ENCODE results near the gene COL12A1. TPM values are rescaled to one million over a fixed set of nuclear protein-coding genes. Genes with fewer than 3 reads are reported as not detected.

Gene COL12A1
- total RNA-seq, result 0.66 and 3.4 TPM in 2 replicates
- polyA plus RNA-seq, result 0.32 and 0.59 TPM in 2 replicates

GRCh38 chr6:75205776-75206575 lies at the start of gene COL12A1:
TSS of gene COL12A1 (minus strand) at chr6:75206053. CDS start at chr6:75202792, 3,261 bp downstream.
- Histone ChIP-seq H3K27ac (no peak within 1 kb of the TSS), H3K9me3 (ENCODE audit: low read depth) (no peaks in the 10 kb centered on the region), H3K27me3 (peaks cover 84% of the 10 kb centered on the region), H3K4me3 (peak within 1 kb of the TSS; percentile 17), H3K4me1 (ENCODE audit: low read depth) (no peaks in the 10 kb centered on the region), H3K36me3 (no peaks in the 10 kb centered on the region)
- DNase-seq (ENCODE audit: low read depth in 1 of 2, low spot score in 1 of 2), result peak; percentile 71 to 100
- no peak for TF ChIP-seq CTCF (IDR thresholded peaks at IDR 0.05; ENCODE audit: low read depth, low read length)

GRCh38 chr6:75250552-75250951 lies 44.7 kb upstream of the COL12A1 start:
- H3K4me1 ChIP-seq (ENCODE audit: low read depth), result peaks cover 11% of the 10 kb centered on the region
- no peak for TF ChIP-seq CTCF (IDR thresholded peaks at IDR 0.05; ENCODE audit: low read depth, low read length)
- DNase-seq (ENCODE audit: low read depth in 1 of 2, low spot score in 1 of 2), result no peak
- H3K27me3 ChIP-seq, result no peaks in the 10 kb centered on the region
- H3K9me3 ChIP-seq (ENCODE audit: low read depth), result no peaks in the 10 kb centered on the region
- no peak overlapping the region for H3K4me3 ChIP-seq
- H3K36me3 ChIP-seq, result peaks cover 6% of the 10 kb centered on the region
- no peak overlapping the region for H3K27ac ChIP-seq

DNA sequence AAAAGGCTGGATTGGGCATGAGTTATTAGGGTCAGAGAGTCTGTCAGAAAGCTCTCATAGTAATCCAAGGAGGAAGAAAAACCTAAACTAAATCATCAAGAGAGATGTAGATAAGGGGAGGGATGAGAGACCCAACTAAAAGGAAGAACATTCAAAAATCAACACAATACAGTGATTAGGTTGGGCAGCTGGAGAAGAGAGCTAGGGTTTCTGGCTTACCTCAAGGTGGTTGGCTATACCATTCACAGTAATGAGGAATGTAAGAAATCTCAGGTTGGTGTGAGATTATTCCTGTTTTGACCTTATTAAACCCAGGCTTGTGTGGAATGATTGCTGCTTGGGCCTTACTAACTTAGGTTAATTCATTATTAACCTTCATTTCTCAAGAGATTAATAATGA lies 44.0 kb upstream of the COL12A1 start:
- TF ChIP-seq CTCF (IDR thresholded peaks at IDR 0.05; ENCODE audit: low read depth, low read length), result no peak
- Histone ChIP-seq H3K4me1 (ENCODE audit: low read depth) (peaks cover 11% of the 10 kb centered on the region), H3K27me3 (no peaks in the 10 kb centered on the region), H3K9me3 (ENCODE audit: low read depth) (no peaks in the 10 kb centered on the region), H3K4me3 (no peak overlapping the region), H3K27ac (no peak overlapping the region), H3K36me3 (no peaks in the 10 kb centered on the region)
- DNase-seq (ENCODE audit: low read depth in 1 of 2, low spot score in 1 of 2), result no peak

GRCh38 chr6:75246386-75246785 lies 40.5 kb upstream of the COL12A1 start:
- Histone ChIP-seq H3K9me3 (ENCODE audit: low read depth) (no peaks in the 10 kb centered on the region), H3K4me3 (no peak overlapping the region), H3K27me3 (no peaks in the 10 kb centered on the region), H3K27ac (no peak overlapping the region), H3K36me3 (no peaks in the 10 kb centered on the region), H3K4me1 (ENCODE audit: low read depth) (no peaks in the 10 kb centered on the region)
- TF ChIP-seq CTCF (IDR thresholded peaks at IDR 0.05; ENCODE audit: low read depth, low read length), result no peak
- no peak for DNase-seq (ENCODE audit: low read depth in 1 of 2, low spot score in 1 of 2)

GRCh38 chr6:75244063-75244584 lies 38.3 kb upstream of the COL12A1 start:
- Histone ChIP-seq H3K36me3 (peaks cover 17% of the 10 kb centered on the region), H3K27me3 (no peaks in the 10 kb centered on the region), H3K4me3 (peak overlapping the region; percentile 86), H3K4me1 (ENCODE audit: low read depth) (no peaks in the 10 kb centered on the region), H3K9me3 (ENCODE audit: low read depth) (no peaks in the 10 kb centered on the region), H3K27ac (peak overlapping the region; percentile 90)
- TF ChIP-seq CTCF (IDR thresholded peaks at IDR 0.05; ENCODE audit: low read depth, low read length), result no peak
- DNase-seq (ENCODE audit: low read depth in 1 of 2, low spot score in 1 of 2), result no peak

Data from cardiac muscle cell (in vitro differentiated cells and primary cell).